Activated T-cell treated with anti-CD3 and anti-CD28 coated beads, Interleukin-2, amount 50 U/mL, for 4 hours (primary cell): ENCODE measurements around the gene INVS. TPM values are rescaled to one million over a fixed set of nuclear protein-coding genes. Genes with fewer than 3 reads are reported as not detected.
A peak's percentile ranks its signal among the peaks of the same experiment; 100 is the strongest.
"Not testable (repeated sequence)": the region's sequence is repeated elsewhere in the genome, so short reads cannot be mapped to it uniquely, and the experiment has no call there.

Experiments
- ATAC-seq, 2 donors: fragments of 200-7000 bp; cut with Tn5 transposase; one replicate each; pipeline ENCODE4 v1.10.0; 2021
- DNase-seq: peaks from one replicate; pipeline ENCODE4 v3.0.0-alpha.2; 2020
- H3K27me3 Mint-ChIP-seq: one replicate; pipeline ENCODE4 v1.8.0; 2021; ENCODE audit warnings: low read depth, mixed read lengths
- H3K36me3 Mint-ChIP-seq: one replicate; pipeline ENCODE4 v1.8.0; 2022; ENCODE audit warnings: mixed read lengths; ENCODE audit not compliant: insufficient read depth
- H3K4me1 Mint-ChIP-seq: one replicate; pipeline ENCODE4 v1.8.0; 2021; ENCODE audit warnings: low read depth, mixed read lengths
- H3K4me3 Mint-ChIP-seq: one replicate; pipeline ENCODE4 v1.8.0; 2021; ENCODE audit warnings: mild to moderate bottlenecking, moderate library complexity, mixed read lengths
- H3K9me3 Mint-ChIP-seq: one replicate; pipeline ENCODE4 v1.8.0; 2021; ENCODE audit warnings: mixed read lengths
- total RNA-seq, 3 donors: library from RNA; stranded (reverse); gene quantifications; one replicate each; pipeline ENCODE4 v1.2.1, GENCODE V29; 2021

INVS gene
- total RNA-seq, 3 donors from 2014 or later, result 10.2 to 11.1 (median 10.4) TPM

DNA sequence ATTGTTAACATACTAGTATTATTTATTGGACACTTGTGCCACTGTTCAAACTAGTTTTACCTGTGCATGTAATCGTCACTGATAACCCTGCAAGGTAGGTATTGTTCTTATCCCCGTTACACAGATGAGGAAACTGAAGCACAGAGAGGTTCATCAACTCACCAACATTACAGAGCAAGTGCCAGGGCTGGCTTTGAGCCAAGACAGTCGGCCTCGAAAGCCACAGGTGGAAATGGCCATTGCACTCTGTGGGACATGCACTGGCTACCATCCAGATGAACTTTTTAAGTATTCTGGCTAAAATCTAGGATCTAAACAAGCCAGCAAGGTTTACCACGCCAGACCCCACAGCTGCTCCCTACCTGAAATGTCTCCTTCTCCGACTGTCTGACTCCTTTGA, 195.8 kb downstream of the INVS start:
- Mint-ChIP-seq H3K9me3 (no peaks in the 10 kb centered on the region), H3K4me3 (no peak overlapping the region), H3K36me3 (peaks cover 37% of the 10 kb centered on the region), H3K27me3 (no peaks in the 10 kb centered on the region), H3K4me1 (no peaks in the 10 kb centered on the region)
- ATAC-seq (no peak), DNase-seq (no peak)

DNA sequence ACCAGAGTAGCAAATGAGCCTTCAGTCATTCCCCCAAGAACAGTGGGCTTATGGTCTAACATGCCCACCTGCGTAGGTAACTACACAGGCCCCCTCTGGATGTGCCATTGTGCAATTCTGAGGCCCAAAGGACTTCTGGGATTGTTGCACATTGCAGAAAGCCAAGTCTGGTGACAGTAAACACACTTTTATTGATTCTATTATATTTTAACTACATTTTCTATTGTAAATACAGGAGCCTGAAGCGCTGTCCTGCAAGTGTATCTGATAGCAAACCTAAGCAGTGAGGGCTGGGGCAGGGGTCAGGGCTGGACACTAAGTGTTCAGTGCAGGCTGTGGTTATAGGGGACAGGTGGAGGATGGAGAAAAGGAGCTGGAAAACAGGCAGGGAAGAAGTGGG, 196.2 kb downstream of the INVS start:
- no peak for DNase-seq
- Mint-ChIP-seq H3K4me3 (no peak overlapping the region), H3K4me1 (no peaks in the 10 kb centered on the region), H3K9me3 (no peaks in the 10 kb centered on the region), H3K36me3 (peaks cover 35% of the 10 kb centered on the region), H3K27me3 (no peaks in the 10 kb centered on the region)
- no peak for ATAC-seq

DNA sequence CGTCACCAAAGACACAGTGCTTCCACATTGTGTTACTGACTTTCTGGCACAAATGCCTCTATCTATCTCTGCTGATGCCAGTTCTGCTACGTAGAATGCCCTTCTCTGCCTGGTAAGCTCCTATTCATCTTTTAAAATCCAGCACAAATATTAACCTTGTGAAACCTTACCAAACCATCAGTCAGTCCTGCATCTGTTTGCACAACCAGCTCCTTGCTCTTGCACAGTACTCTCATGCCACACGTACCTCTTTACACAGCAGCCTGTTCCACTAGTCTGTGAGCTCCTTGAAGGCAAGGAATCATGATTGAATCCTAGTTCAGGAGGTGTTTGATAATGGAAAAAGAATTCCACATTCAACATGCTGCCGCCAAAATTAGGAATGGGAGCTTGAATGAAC, 197.4 kb downstream of the INVS start:
- H3K27me3 Mint-ChIP-seq, result no peaks in the 10 kb centered on the region
- peaks cover 38% of the 10 kb centered on the region for H3K36me3 Mint-ChIP-seq
- no peak for ATAC-seq
- H3K9me3 Mint-ChIP-seq, result no peaks in the 10 kb centered on the region
- DNase-seq, result no peak
- no peaks in the 10 kb centered on the region for H3K4me1 Mint-ChIP-seq
- H3K4me3 Mint-ChIP-seq, result no peak overlapping the region

- H3K4me1 Mint-ChIP-seq, result no peaks in the 10 kb centered on the region
- DNase-seq, result no peak
- no peak for ATAC-seq
- peaks cover 41% of the 10 kb centered on the region for H3K36me3 Mint-ChIP-seq
- H3K4me3 Mint-ChIP-seq, result no peak overlapping the region
- H3K27me3 Mint-ChIP-seq, result no peaks in the 10 kb centered on the region
- no peaks in the 10 kb centered on the region for H3K9me3 Mint-ChIP-seq
Measured at GRCh38 chr9:100298378-100298777, 199.3 kb downstream of the INVS start.

GRCh38 chr9:100303747-100304146, 204.7 kb downstream of the INVS start:
- peaks cover 8% of the 10 kb centered on the region for H3K4me1 Mint-ChIP-seq
- ATAC-seq (no peak), DNase-seq (no peak)
- no peak overlapping the region for H3K4me3 Mint-ChIP-seq
- H3K9me3 Mint-ChIP-seq, result no peaks in the 10 kb centered on the region
- H3K36me3 Mint-ChIP-seq, result peaks cover 61% of the 10 kb centered on the region
- no peaks in the 10 kb centered on the region for H3K27me3 Mint-ChIP-seq

DNA sequence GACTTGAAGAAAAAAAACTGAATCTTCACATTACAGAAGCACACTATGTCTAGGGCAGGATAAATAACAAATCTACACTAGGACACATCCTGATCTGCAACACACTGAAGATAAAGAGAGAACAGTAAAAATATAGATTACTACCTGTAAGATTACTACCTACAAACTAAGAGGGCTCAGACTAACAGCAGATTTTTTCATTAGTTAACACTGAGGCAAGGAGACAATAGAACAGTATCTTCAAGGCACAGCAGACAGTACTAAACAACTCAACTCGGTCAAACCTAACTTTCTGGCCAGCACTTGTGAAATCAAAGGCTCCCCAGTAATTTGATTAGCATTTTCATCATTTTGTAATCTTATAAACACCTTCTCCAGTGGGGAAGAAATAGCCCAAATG, 207.2 kb downstream of the INVS start:
- Mint-ChIP-seq H3K9me3 (no peaks in the 10 kb centered on the region), H3K4me3 (no peak overlapping the region), H3K36me3 (peaks cover 69% of the 10 kb centered on the region), H3K4me1 (peaks cover 9% of the 10 kb centered on the region), H3K27me3 (no peaks in the 10 kb centered on the region)
- no peak for DNase-seq
- no peak for ATAC-seq

GRCh38 chr9:100307080-100307479, 208.0 kb downstream of the INVS start:
- Mint-ChIP-seq H3K9me3 (no peaks in the 10 kb centered on the region), H3K4me1 (peaks cover 13% of the 10 kb centered on the region), H3K36me3 (peaks cover 69% of the 10 kb centered on the region), H3K27me3 (no peaks in the 10 kb centered on the region), H3K4me3 (no peak overlapping the region)
- DNase-seq (no peak), ATAC-seq (no peak)

GRCh38 chr9:100308965-100309564, 210.0 kb downstream of the INVS start:
- H3K27me3 Mint-ChIP-seq, result no peaks in the 10 kb centered on the region
- no peaks in the 10 kb centered on the region for H3K9me3 Mint-ChIP-seq
- DNase-seq (no peak), ATAC-seq (no peak)
- peaks cover 56% of the 10 kb centered on the region for H3K36me3 Mint-ChIP-seq
- H3K4me3 Mint-ChIP-seq, result no peak overlapping the region
- H3K4me1 Mint-ChIP-seq, result peaks cover 18% of the 10 kb centered on the region

- no peaks in the 10 kb centered on the region for H3K27me3 Mint-ChIP-seq
- ATAC-seq (no peak), DNase-seq (no peak)
- no peaks in the 10 kb centered on the region for H3K9me3 Mint-ChIP-seq
- H3K4me1 Mint-ChIP-seq, result peaks cover 20% of the 10 kb centered on the region
- peaks cover 60% of the 10 kb centered on the region for H3K36me3 Mint-ChIP-seq
- H3K4me3 Mint-ChIP-seq, result no peak overlapping the region
Measured at GRCh38 chr9:100309992-100310391, 210.9 kb downstream of the INVS start.

- peaks cover 61% of the 10 kb centered on the region for H3K36me3 Mint-ChIP-seq
Measured at GRCh38 chr9:100315561-100315960, 216.5 kb downstream of the INVS start.

GRCh38 chr9:100317706-100318105, 218.7 kb downstream of the INVS start:
- Mint-ChIP-seq H3K36me3 (peaks cover 53% of the 10 kb centered on the region), H3K4me1 (peaks cover 18% of the 10 kb centered on the region), H3K4me3 (peak overlapping the region; percentile 11), H3K9me3 (no peaks in the 10 kb centered on the region), H3K27me3 (no peaks in the 10 kb centered on the region)
- ATAC-seq (no peak), DNase-seq (no peak)

More at GRCh38 chr9:100315561-100315960, 216.5 kb downstream of the INVS start:
- Mint-ChIP-seq H3K4me1 (peaks cover 24% of the 10 kb centered on the region), H3K9me3 (no peaks in the 10 kb centered on the region), H3K4me3 (no peak overlapping the region), H3K27me3 (no peaks in the 10 kb centered on the region)
- DNase-seq, result no peak
- no peak for ATAC-seq

DNA sequence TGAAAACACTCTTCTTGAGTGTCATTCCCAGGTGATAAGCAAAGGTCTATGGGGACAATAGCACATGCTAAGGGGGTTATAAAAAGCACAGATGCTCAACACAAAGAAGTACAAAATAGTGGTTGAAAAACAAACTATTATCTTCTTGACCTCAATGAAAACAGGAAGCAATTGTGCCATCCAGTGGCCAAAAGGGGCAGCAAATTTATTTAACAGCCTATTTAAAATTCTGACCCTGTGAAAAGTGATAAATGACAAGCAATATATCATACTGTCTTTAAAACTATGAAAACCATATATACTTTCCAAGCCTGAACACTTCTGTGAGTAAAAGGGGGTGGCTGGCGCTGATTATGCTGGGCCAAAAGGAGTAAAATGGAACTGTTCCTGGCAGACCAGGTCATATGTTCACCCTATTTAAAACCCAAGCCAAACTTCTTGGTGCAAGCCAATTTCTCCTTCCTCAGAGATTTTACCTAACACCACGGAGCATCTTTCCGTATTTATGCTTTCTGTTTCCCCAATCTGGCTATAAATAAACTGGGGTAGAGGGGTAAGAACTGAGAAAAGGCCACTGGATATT, 224.0 kb downstream of the INVS start:
- ATAC-seq, result no peak

GRCh38 chr9:100324594-100325200, 225.7 kb downstream of the INVS start:
- Mint-ChIP-seq H3K9me3 (no peaks in the 10 kb centered on the region), H3K4me3 (no peak overlapping the region), H3K27me3 (no peaks in the 10 kb centered on the region), H3K4me1 (peaks cover 7% of the 10 kb centered on the region), H3K36me3 (peaks cover 28% of the 10 kb centered on the region)
- DNase-seq, result no peak
- no peak for ATAC-seq

More for the DNA sequence above, 224.0 kb downstream of the INVS start:
- Mint-ChIP-seq H3K36me3 (peaks cover 26% of the 10 kb centered on the region), H3K27me3 (no peaks in the 10 kb centered on the region), H3K9me3 (no peaks in the 10 kb centered on the region), H3K4me3 (no peak overlapping the region), H3K4me1 (peaks cover 9% of the 10 kb centered on the region)
- no peak for DNase-seq

DNA sequence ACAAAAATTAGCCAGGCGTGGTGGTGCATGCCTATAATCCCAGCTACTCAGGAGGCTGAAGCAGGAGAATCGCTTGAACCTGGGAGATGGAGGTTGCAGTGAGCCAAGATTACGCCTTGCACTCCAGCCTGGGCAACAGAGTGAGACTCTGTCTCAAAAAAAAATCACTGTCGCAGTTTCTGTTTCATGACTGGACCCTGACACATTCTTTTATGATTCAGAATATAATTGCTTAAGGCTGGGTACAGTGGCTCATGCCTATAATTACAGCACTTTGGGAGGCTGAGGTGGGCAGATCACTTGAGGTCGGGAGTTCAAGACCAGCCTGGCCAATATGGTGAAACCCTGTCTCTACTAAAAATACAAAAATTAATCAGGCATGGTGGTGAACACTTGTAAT, 239.7 kb downstream of the INVS start:
- not testable (repeated sequence) for H3K9me3 Mint-ChIP-seq, DNase-seq, H3K4me3 Mint-ChIP-seq, ATAC-seq, H3K27me3 Mint-ChIP-seq
- Mint-ChIP-seq H3K4me1 (peaks cover 19% of the 10 kb centered on the region), H3K36me3 (peaks cover 34% of the 10 kb centered on the region)

- no peak overlapping the region for H3K4me3 Mint-ChIP-seq
- DNase-seq (no peak), ATAC-seq (no peak)
- no peaks in the 10 kb centered on the region for H3K9me3 Mint-ChIP-seq
- H3K27me3 Mint-ChIP-seq, result no peaks in the 10 kb centered on the region
- H3K36me3 Mint-ChIP-seq, result peaks cover 37% of the 10 kb centered on the region
- H3K4me1 Mint-ChIP-seq, result peaks cover 19% of the 10 kb centered on the region
Measured at GRCh38 chr9:100340224-100340623, 241.2 kb downstream of the INVS start.
